Measurements from ENCODE around the gene ASTN1. TPM values are rescaled to one million over a fixed set of nuclear protein-coding genes. Genes with fewer than 3 reads are reported as not detected.

The ASTN1 gene
- total RNA-seq, 2 donors from 2014 or later = 0.23 to 0.62 TPM

GRCh38 chr1:176996456-176997090, 167.9 kb downstream of the ASTN1 start:
- TF ChIP-seq POLR2A (IDR thresholded peaks at IDR 0.05) = no peak
- no peak for TF ChIP-seq POLR2AphosphoS5 (IDR thresholded peaks at IDR 0.05)
- no peak for TF ChIP-seq CTCF (IDR thresholded peaks at IDR 0.05)
- intact Hi-C loops (cut with DNase I) = no loop called here

GRCh38 chr1:176994931-176995596, 169.4 kb downstream of the ASTN1 start:
- Histone ChIP-seq H3K27me3 (replicated peaks; ENCODE audit: insufficient read depth) (no peaks in the 10 kb centered on the region), H3K27ac (no peak overlapping the region), H3K4me1 (replicated peaks) (no peaks in the 10 kb centered on the region), H3K36me3 (no peaks in the 10 kb centered on the region), H3K9me3 (no peaks in the 10 kb centered on the region), H3K4me3 (no peak overlapping the region)
- WGBS = 90% methylated on average over 3 of the region's 3 CpGs
- TF ChIP-seq CTCF (IDR thresholded peaks at IDR 0.05) (no peak), POLR2A (IDR thresholded peaks at IDR 0.05) (no peak), POLR2AphosphoS5 (IDR thresholded peaks at IDR 0.05) (no peak)
- DNase-seq (ENCODE audit: low spot score) = no peak
- intact Hi-C loops (cut with DNase I) = no loop called here

More at GRCh38 chr1:176996456-176997090, 167.9 kb downstream of the ASTN1 start:
- Histone ChIP-seq H3K9me3 (no peaks in the 10 kb centered on the region), H3K27me3 (replicated peaks; ENCODE audit: insufficient read depth) (no peaks in the 10 kb centered on the region), H3K4me3 (no peak overlapping the region), H3K4me1 (replicated peaks) (no peaks in the 10 kb centered on the region), H3K36me3 (no peaks in the 10 kb centered on the region), H3K27ac (no peak overlapping the region)
- DNase-seq (ENCODE audit: low spot score) = no peak
- WGBS = 20% methylated on average over 4 of the region's 4 CpGs

GRCh38 chr1:176993587-176993986, 170.9 kb downstream of the ASTN1 start:
- intact Hi-C loops (cut with DNase I) = no loop called here
- H3K27me3 ChIP-seq (replicated peaks; ENCODE audit: insufficient read depth) = no peaks in the 10 kb centered on the region
- WGBS = 94% methylated on average over 3 of the region's 3 CpGs
- H3K4me1 ChIP-seq (replicated peaks) = no peaks in the 10 kb centered on the region
- no peaks in the 10 kb centered on the region for H3K9me3 ChIP-seq
- DNase-seq (ENCODE audit: low spot score) = no peak
- TF ChIP-seq POLR2AphosphoS5 (IDR thresholded peaks at IDR 0.05) (no peak), POLR2A (IDR thresholded peaks at IDR 0.05) (no peak), CTCF (IDR thresholded peaks at IDR 0.05) (no peak)
- no peaks in the 10 kb centered on the region for H3K36me3 ChIP-seq
- H3K27ac ChIP-seq = no peak overlapping the region
- H3K4me3 ChIP-seq = no peak overlapping the region

GRCh38 chr1:176989754-176990153, 174.8 kb downstream of the ASTN1 start:
- H3K36me3 ChIP-seq = no peaks in the 10 kb centered on the region
- H3K4me3 ChIP-seq = no peak overlapping the region
- WGBS = 64% methylated on average over 1 of the region's 1 CpG
- TF ChIP-seq POLR2AphosphoS5 (IDR thresholded peaks at IDR 0.05) (no peak), POLR2A (IDR thresholded peaks at IDR 0.05) (no peak), CTCF (IDR thresholded peaks at IDR 0.05) (no peak)
- H3K27ac ChIP-seq = no peak overlapping the region
- no peak for DNase-seq (ENCODE audit: low spot score)
- no peaks in the 10 kb centered on the region for H3K27me3 ChIP-seq (replicated peaks; ENCODE audit: insufficient read depth)
- intact Hi-C loops (cut with DNase I) = no loop called here
- no peaks in the 10 kb centered on the region for H3K9me3 ChIP-seq
- H3K4me1 ChIP-seq (replicated peaks) = no peaks in the 10 kb centered on the region

GRCh38 chr1:176989023-176989422, 175.5 kb downstream of the ASTN1 start:
- H3K36me3 ChIP-seq = no peaks in the 10 kb centered on the region
- no peaks in the 10 kb centered on the region for H3K9me3 ChIP-seq
- WGBS = 39% methylated on average over 1 of the region's 1 CpG
- no peaks in the 10 kb centered on the region for H3K27me3 ChIP-seq (replicated peaks; ENCODE audit: insufficient read depth)
- H3K4me3 ChIP-seq = no peak overlapping the region
- DNase-seq (ENCODE audit: low spot score) = no peak
- intact Hi-C loops (cut with DNase I) = no loop called here
- H3K27ac ChIP-seq = no peak overlapping the region
- no peaks in the 10 kb centered on the region for H3K4me1 ChIP-seq (replicated peaks)
- no peak for TF ChIP-seq POLR2A (IDR thresholded peaks at IDR 0.05)
- TF ChIP-seq POLR2AphosphoS5 (IDR thresholded peaks at IDR 0.05) = no peak
- no peak for TF ChIP-seq CTCF (IDR thresholded peaks at IDR 0.05)
